ENCODE measurements around the gene AARSD1. TPM values are rescaled to one million over a fixed set of nuclear protein-coding genes. Genes with fewer than 3 reads are reported as not detected.
"Not testable (repeated sequence)": the region's sequence is repeated elsewhere in the genome, so short reads cannot be mapped to it uniquely, and the experiment has no call there.

Gene AARSD1
- total and polyA plus RNA-seq, 2 experiments from 2014 or later, result 36.1 to 76.1 TPM

DNA sequence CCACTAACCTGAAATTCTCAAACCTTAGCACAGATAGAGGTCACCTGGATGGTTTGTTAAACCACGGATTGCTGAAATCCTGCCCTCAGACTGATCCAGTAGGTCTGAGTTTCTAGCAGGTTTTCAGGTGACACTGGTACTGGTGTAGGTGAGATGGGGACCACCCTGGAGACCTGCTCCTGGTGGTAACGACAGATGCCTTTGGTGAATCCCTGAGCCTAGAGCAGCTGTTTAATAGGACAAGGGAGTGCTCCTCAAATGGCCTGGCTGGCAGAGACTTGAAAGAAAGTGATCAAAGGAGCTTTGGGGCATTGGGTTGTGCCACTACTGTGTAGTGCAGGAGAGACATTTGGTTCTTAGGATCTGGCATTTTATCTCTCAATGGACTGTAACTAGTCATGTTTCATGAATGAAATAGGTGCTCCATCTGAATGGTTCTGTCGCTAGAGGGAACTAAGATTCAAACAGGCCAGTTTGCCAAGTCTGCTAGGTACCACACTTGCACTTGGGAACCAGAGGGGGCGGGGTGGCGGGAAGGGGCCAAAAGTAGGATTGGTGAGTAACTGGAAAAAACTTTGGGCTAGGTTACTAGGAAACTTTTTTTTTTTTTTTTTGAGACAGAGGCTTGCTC is 39.4 kb upstream of the AARSD1 start:
- Histone ChIP-seq H3K9me3 (ENCODE audit: low read depth) (no peaks in the 10 kb centered on the region), H3K27me3 (no peaks in the 10 kb centered on the region), H3K27ac (peak overlapping the region; percentile 64), H3K4me3 (no peak overlapping the region), H3K4me1 (ENCODE audit: low read depth) (peaks cover 8% of the 10 kb centered on the region), H3K36me3 (peaks cover 30% of the 10 kb centered on the region)
- peak in 1 of 2 donors; percentile 52 for DNase-seq (ENCODE audit: low read depth in 1 of 2, low spot score in 1 of 2)
- TF ChIP-seq, protein P1, sequence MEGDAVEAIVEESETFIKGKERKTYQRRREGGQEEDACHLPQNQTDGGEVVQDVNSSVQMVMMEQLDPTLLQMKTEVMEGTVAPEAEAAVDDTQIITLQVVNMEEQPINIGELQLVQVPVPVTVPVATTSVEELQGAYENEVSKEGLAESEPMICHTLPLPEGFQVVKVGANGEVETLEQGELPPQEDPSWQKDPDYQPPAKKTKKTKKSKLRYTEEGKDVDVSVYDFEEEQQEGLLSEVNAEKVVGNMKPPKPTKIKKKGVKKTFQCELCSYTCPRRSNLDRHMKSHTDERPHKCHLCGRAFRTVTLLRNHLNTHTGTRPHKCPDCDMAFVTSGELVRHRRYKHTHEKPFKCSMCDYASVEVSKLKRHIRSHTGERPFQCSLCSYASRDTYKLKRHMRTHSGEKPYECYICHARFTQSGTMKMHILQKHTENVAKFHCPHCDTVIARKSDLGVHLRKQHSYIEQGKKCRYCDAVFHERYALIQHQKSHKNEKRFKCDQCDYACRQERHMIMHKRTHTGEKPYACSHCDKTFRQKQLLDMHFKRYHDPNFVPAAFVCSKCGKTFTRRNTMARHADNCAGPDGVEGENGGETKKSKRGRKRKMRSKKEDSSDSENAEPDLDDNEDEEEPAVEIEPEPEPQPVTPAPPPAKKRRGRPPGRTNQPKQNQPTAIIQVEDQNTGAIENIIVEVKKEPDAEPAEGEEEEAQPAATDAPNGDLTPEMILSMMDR (IDR thresholded peaks at IDR 0.05; ENCODE audit: low read depth, low read length), result no peak

DNA sequence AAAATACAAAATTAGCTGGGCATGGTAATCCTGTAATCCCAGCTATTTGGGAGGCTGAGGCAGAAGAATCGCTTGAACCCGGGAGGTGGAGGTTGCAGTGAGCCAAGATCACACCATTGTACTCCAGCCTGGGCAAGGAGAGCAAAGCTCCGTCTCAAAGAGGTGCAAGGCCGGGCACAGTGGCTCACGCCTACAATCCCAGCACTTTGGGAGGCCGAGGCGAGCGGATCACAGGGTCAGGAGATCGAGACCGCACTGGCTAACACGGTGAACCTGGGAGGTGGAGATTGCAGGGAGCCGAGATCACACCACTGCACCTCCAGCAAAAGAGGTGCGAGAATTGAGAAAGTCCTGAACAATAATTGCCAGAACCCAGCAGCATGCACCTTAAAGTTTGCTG is 36.6 kb upstream of the AARSD1 start:
- not testable (repeated sequence) for DNase-seq (ENCODE audit: low read depth in 1 of 2, low spot score in 1 of 2); H3K4me3 ChIP-seq; H3K27me3 ChIP-seq; H3K27ac ChIP-seq; H3K9me3 ChIP-seq (ENCODE audit: low read depth)
- peaks cover 30% of the 10 kb centered on the region for H3K36me3 ChIP-seq
- H3K4me1 ChIP-seq (ENCODE audit: low read depth), result peaks cover 14% of the 10 kb centered on the region

DNA sequence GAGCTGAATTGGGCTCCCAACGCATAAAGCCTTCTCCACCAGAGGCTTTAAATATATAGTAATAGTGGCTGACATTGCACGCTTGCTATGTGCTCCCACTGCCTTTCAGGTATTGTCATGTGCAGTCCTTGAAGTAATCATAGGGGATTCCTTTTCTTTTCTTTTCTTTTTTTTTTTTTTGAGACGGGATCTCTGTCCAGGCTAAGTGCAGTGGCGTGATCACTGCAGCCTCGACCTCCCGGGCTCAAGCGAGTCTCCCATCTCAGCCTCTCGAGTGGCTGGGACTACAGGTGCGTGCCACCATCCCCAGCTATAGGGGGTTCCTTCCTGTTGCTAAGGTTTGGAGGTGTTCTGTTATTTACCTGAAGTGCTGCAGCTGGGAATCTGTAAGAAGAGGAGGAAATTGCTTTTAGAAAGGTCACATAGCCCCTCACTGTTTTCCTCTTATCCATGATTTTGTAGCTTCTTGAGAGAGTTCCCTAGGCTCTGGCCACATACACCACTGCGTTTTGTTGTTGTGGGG is 34.8 kb upstream of the AARSD1 start:
- H3K4me3 ChIP-seq, result peak overlapping the region; percentile 86
- peaks cover 14% of the 10 kb centered on the region for H3K4me1 ChIP-seq (ENCODE audit: low read depth)
- H3K9me3 ChIP-seq (ENCODE audit: low read depth), result no peaks in the 10 kb centered on the region
- no peak for DNase-seq (ENCODE audit: low read depth in 1 of 2, low spot score in 1 of 2)
- TF ChIP-seq, protein P1 (IDR thresholded peaks at IDR 0.05; ENCODE audit: low read depth, low read length), result no peak
- no peaks in the 10 kb centered on the region for H3K27me3 ChIP-seq
- peaks cover 30% of the 10 kb centered on the region for H3K36me3 ChIP-seq
- H3K27ac ChIP-seq, result peak overlapping the region; percentile 98

DNA sequence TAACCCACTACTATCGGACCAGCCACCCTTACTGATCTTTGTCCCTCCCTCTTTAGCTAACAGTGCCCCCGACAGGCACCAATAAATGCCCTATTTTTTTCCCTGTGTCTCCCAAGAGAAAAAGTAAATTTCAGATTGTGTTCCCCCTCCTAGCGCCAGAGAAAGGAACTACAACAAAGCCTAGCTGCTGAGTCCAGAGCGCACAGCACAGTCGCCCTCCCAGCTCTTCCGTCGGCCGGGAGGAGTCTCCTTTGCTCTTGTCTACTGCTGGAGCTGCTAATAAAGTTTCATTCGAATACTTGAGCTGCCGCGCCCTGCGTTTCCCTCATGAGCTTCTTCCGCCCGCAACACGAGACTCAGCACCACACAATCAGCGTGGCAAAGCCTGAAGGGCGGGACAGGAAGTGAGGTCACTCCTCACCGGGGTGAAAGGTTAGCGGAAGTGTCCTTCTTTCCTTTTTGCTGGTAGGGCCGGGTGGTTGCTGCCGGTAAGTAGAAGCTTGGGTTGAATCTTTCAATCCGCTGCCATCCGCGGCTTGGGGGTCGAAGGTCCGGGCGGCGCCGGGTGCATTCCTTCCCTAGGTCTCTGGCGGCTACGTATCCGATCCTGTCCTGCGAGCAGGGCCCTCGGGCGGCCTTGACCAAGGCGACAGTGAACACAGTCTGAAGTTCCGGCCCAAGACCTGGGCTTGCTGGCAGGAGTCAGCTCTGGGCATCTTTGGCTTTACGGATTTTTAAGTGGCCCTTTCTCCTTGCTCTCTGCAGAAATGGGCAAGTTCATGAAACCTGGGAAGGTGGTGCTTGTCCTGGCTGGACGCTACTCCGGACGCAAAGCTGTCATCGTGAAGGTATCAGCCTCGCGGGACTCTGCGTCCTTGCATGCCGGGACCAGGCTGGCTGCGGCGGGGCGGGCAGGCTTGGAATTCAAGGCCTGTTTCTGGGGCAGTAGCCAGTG is 34.0 kb upstream of the AARSD1 start, which contains the start of gene RPL27:
RPL27 (plus strand) TSS at position 436 of the 955 bp plus-strand sequence; CDS start at position 768, 332 bp downstream.
- DNase-seq (ENCODE audit: low read depth in 1 of 2, low spot score in 1 of 2), result peak; percentile 99 to 100
- H3K9me3 ChIP-seq (ENCODE audit: low read depth), result no peaks in the 10 kb centered on the region
- peak within 1 kb of the TSS; percentile 86 for H3K4me3 ChIP-seq
- peaks cover 28% of the 10 kb centered on the region for H3K36me3 ChIP-seq
- peaks cover 14% of the 10 kb centered on the region for H3K4me1 ChIP-seq (ENCODE audit: low read depth)
- H3K27ac ChIP-seq, result peak within 1 kb of the TSS; percentile 98
- TF ChIP-seq, protein P1 (IDR thresholded peaks at IDR 0.05; ENCODE audit: low read depth, low read length), result peak; percentile 88
- H3K27me3 ChIP-seq, result no peaks in the 10 kb centered on the region

DNA sequence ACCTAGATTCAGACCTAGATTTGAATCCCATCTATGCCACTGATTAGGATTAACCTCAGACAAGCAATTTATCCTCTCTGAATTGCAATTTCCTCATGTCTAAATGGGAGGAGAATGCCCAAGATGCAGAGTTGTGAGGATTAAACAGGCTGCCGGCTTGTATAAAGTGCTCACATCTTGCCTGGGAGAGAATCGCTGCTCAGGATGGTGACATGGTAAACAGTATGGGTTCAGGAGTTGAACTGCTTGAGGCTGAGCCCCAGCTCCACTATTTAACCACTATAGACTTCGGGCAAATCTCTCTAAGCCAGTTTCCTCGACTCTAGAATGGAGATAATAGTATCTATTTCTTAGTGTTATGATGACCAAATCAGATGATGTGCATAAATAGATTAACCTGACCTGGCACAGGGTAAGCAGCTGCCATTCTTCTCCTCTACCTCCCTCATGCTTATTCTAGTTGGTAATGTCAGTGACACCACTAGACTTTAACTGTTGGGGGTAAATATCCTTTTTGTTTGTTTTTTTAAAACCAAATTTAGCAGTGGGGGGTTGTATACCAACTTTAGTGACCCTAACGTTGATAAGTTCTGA is 33.2 kb upstream of the AARSD1 start:
- peak overlapping the region; percentile 17 for H3K4me3 ChIP-seq
- no peaks in the 10 kb centered on the region for H3K9me3 ChIP-seq (ENCODE audit: low read depth)
- H3K27ac ChIP-seq, result peak overlapping the region; percentile 98
- TF ChIP-seq, protein P1 (IDR thresholded peaks at IDR 0.05; ENCODE audit: low read depth, low read length), result no peak
- DNase-seq (ENCODE audit: low read depth in 1 of 2, low spot score in 1 of 2), result no peak
- peaks cover 30% of the 10 kb centered on the region for H3K36me3 ChIP-seq
- peaks cover 14% of the 10 kb centered on the region for H3K4me1 ChIP-seq (ENCODE audit: low read depth)
- H3K27me3 ChIP-seq, result no peaks in the 10 kb centered on the region

DNA sequence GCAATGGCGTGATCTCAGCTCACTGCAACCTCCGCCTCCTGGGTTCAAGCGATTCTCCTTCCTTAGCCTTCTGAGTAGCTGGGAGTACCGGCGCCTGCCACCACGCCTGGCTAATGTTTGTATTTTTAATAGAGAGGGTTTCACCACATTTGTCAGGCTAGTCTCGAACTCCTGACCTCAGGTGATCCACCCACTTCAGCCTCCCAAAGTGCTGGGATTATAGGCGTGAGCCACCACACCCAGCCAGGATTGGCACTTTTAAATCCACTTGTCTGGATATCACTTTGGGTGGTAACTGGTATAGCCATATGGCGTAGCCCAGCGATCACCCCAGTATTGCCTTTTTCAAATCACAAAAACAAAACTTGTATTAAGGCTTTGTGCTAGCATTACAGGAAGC is 29.7 kb upstream of the AARSD1 start:
- H3K4me3 ChIP-seq, result not testable (repeated sequence)

More for the DNA sequence above, 29.7 kb upstream of the AARSD1 start:
- DNase-seq (ENCODE audit: low read depth in 1 of 2, low spot score in 1 of 2); H3K9me3 ChIP-seq (ENCODE audit: low read depth); H3K4me1 ChIP-seq (ENCODE audit: low read depth); H3K27me3 ChIP-seq: not testable (repeated sequence)
- Histone ChIP-seq H3K36me3 (peaks cover 31% of the 10 kb centered on the region), H3K27ac (peak overlapping the region; percentile 26)
